Keratinocyte (primary cell): Measurements from ENCODE around the gene CYP4Z1.

ENCODE experiments used
- CTCF ChIP-seq, 3 experiments: IDR thresholded peaks in 1 of 3; conservative IDR thresholded peaks in 1 of 3; optimal IDR thresholded peaks in 1 of 3; 2 replicates in 2 of 3; 3 replicates in 1 of 3; pipeline versions ENCODE3 to v1.5.1; 2011; ENCODE audit warnings: low read length in 3 of 3, mild to moderate bottlenecking in 3 of 3, moderate library complexity in 2 of 3, control low read depth in 1 of 3, inconsistent platforms in 1 of 3; ENCODE audit not compliant: insufficient read depth in 2 of 3; ENCODE audit errors: extremely low read depth in 1 of 3
- EZH2 ChIP-seq: IDR thresholded peaks from one replicate; pipeline ENCODE4 v1.6.1; 2012; ENCODE audit warnings: inconsistent platforms, mild to moderate bottlenecking, low read length, moderate library complexity

- no peak for TF ChIP-seq CTCF (optimal IDR thresholded peaks at IDR 0.05 in 1 of 3, IDR thresholded peaks at IDR 0.05 in 1 of 3, conservative IDR thresholded peaks at IDR 0.05 in 1 of 3; ENCODE audit: extremely low read depth in 1 of 3, insufficient read depth in 2 of 3, low read length in 3 of 3)
- TF ChIP-seq EZH2 = no peak
Measured at GRCh38 chr1:47067097-47067594, at the start of gene CYP4Z1.
